Measurements from ENCODE around the gene GPATCH8.

DNA sequence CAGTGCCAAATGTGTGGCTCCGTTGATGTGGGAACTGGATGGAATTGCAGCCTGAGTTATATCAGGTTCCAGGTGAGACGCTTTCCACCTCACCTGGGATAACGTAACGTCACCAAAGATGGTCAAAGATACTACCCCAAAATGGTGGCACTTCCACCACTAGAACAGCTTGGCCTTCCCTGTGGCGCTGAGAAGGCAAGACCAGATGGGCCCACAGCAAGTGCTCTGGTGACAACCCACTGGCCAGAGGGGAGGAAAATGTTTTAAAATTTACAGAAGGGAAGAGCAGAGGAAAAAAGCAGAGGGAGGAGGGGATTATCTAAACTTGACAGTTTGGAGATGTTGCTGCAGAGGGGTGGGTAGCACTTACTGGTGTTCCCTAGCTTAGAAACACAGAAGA lies 106.3 kb downstream of the GPATCH8 start:
- TF ChIP-seq YY1 (IDR thresholded peaks at IDR 0.05; ENCODE audit: borderline replicate concordance in 1 of 3, control insufficient read depth in 1 of 3, extremely low read depth in 1 of 3, insufficient read depth in 3 of 3, insufficient read length in 1 of 3, insufficient replicate concordance in 2 of 3, low read depth in 1 of 3, low read length in 2 of 3) (no peak), PHTF2 (CRISPR knock-in tag; IDR thresholded peaks at IDR 0.05) (no peak), FOXO4 (CRISPR knock-in tag; IDR thresholded peaks at IDR 0.05) (no peak), ZFPM2 (CRISPR knock-in tag; IDR thresholded peaks at IDR 0.05) (no peak), MAX (CRISPR knock-in tag; IDR thresholded peaks at IDR 0.05) (no peak), JUN (IDR thresholded peaks at IDR 0.05; ENCODE audit: borderline replicate concordance, low read depth, low read length) (no peak), JUN (CRISPR knock-in tag; IDR thresholded peaks at IDR 0.05; ENCODE audit: borderline replicate concordance) (no peak), MXI1 (IDR thresholded peaks at IDR 0.05; ENCODE audit: low read depth, low read length) (no peak), SPI1 (IDR thresholded peaks at IDR 0.05; ENCODE audit: borderline replicate concordance, low read depth, low read length) (no peak), HDAC6 (IDR thresholded peaks at IDR 0.05; ENCODE audit: low read depth, low read length) (no peak), THRAP3 (IDR thresholded peaks at IDR 0.05; ENCODE audit: borderline replicate concordance) (no peak)

All from K562 (cell line).